A673 (cell line): Measurements from ENCODE around the gene TACC2.

Source experiments
- CTCF ChIP-seq: fragments of 300-800, 200-600 bp; sonication (generic); conservative IDR thresholded peaks from 2 replicates; pipeline ENCODE4 v1.5.1; 2017; ENCODE audit warnings: low read depth, mild to moderate bottlenecking, antibody characterized with exemption, low read length, moderate library complexity, mixed read lengths
- EZH2 ChIP-seq: fragments of 200-600 bp; sonication (generic); IDR thresholded peaks from 2 replicates; pipeline ENCODE4 v1.6.1; 2017; ENCODE audit warnings: borderline replicate concordance, low read depth, mild to moderate bottlenecking, mixed read lengths, antibody characterized with exemption, low read length; ENCODE audit not compliant: poor library complexity, severe bottlenecking

- TF ChIP-seq CTCF (no peak), EZH2 (no peak)
These were observed 21.6 kb downstream of the TACC2 start for GRCh38 chr10:122010405-122011050.
